Measurements from ENCODE around the gene SPATA25.
A peak's percentile ranks its signal among the peaks of the same experiment; 100 is the strongest.
"Not testable (repeated sequence)": the region's sequence is repeated elsewhere in the genome, so short reads cannot be mapped to it uniquely, and the experiment has no call there.

SPATA25 gene

DNA sequence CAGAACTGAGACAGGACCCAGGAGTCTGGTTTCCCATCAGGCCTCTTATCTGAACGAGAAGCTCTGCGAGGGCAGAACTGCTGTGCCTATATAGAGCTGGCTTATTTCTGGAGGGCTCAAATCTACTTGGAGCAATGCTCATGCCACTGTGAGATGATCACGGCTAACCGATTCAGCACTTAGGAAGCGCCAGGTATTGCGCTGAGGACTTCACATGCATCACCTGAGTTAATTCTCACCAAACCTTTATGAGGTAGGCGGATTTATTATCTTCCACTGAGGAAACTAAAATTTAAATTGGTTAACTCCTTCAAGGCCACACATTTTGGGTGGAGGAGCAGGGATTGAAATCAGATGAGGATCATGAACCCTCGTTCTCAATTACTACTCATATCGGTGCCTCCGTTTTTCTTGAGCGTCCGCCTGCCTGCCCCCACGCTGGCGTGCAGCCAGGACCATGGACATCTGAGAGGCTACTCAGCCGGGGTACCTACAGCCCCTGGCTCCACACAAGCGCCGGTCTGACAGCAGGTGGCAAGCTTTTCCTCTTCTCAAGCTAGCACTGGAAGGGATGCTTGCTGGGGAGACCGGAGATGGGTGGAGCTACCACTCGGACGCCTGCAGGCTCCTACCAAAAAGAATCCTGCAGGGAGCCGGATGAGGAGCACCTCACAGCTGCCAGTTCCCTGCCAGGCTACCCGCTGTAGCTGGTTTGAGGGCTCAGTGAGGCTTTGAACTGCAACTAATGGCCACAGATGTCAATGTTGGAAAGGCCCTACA, 46.0 kb upstream of the SPATA25 start:
- Histone ChIP-seq H3K36me3 (ENCODE audit: low read depth) (peaks cover 16% of the 10 kb centered on the region), H3K4me1 (ENCODE audit: insufficient read depth, poor library complexity, severe bottlenecking) (peaks cover 8% of the 10 kb centered on the region), H3K27ac (ENCODE audit: poor library complexity, severe bottlenecking) (peak overlapping the region; percentile 83), H3K9me3 (ENCODE audit: severe bottlenecking) (no peaks in the 10 kb centered on the region), H3K4me3 (ENCODE audit: severe bottlenecking) (peak overlapping the region; percentile 85), H3K27me3 (ENCODE audit: insufficient read depth, poor library complexity, severe bottlenecking) (no peaks in the 10 kb centered on the region)
- TF ChIP-seq, protein P1, sequence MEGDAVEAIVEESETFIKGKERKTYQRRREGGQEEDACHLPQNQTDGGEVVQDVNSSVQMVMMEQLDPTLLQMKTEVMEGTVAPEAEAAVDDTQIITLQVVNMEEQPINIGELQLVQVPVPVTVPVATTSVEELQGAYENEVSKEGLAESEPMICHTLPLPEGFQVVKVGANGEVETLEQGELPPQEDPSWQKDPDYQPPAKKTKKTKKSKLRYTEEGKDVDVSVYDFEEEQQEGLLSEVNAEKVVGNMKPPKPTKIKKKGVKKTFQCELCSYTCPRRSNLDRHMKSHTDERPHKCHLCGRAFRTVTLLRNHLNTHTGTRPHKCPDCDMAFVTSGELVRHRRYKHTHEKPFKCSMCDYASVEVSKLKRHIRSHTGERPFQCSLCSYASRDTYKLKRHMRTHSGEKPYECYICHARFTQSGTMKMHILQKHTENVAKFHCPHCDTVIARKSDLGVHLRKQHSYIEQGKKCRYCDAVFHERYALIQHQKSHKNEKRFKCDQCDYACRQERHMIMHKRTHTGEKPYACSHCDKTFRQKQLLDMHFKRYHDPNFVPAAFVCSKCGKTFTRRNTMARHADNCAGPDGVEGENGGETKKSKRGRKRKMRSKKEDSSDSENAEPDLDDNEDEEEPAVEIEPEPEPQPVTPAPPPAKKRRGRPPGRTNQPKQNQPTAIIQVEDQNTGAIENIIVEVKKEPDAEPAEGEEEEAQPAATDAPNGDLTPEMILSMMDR (IDR thresholded peaks at IDR 0.05; ENCODE audit: poor library complexity, severe bottlenecking) = peak; percentile 85
- peak; percentile 69 for ATAC-seq (ENCODE audit: low read depth)
- peak; percentile 97 for DNase-seq (ENCODE audit: low spot score)

DNA sequence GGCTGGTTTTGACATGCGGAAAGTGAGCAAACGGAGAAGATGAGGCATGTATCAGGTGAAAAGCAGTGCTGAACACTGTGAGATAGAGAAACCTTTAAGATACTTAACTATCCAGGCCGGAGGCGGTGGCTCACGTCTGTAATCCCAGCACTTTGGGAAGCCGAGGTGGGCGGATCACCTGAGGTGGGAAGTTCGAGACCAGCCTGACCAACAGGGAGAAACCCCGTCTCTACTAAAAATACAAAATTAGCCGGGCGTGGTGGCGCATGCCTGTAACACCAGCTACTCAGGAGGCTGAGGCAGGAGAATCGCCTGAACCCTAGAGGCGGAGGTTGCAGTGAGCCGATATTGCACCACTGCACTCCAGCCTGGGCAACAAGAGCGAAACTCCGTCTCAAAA, 44.3 kb upstream of the SPATA25 start:
- H3K27me3 ChIP-seq (ENCODE audit: insufficient read depth, poor library complexity, severe bottlenecking); H3K27ac ChIP-seq (ENCODE audit: poor library complexity, severe bottlenecking); H3K36me3 ChIP-seq (ENCODE audit: low read depth); H3K4me1 ChIP-seq (ENCODE audit: insufficient read depth, poor library complexity, severe bottlenecking); ATAC-seq (ENCODE audit: low read depth); H3K9me3 ChIP-seq (ENCODE audit: severe bottlenecking); H3K4me3 ChIP-seq (ENCODE audit: severe bottlenecking); DNase-seq (ENCODE audit: low spot score): not testable (repeated sequence)

DNA sequence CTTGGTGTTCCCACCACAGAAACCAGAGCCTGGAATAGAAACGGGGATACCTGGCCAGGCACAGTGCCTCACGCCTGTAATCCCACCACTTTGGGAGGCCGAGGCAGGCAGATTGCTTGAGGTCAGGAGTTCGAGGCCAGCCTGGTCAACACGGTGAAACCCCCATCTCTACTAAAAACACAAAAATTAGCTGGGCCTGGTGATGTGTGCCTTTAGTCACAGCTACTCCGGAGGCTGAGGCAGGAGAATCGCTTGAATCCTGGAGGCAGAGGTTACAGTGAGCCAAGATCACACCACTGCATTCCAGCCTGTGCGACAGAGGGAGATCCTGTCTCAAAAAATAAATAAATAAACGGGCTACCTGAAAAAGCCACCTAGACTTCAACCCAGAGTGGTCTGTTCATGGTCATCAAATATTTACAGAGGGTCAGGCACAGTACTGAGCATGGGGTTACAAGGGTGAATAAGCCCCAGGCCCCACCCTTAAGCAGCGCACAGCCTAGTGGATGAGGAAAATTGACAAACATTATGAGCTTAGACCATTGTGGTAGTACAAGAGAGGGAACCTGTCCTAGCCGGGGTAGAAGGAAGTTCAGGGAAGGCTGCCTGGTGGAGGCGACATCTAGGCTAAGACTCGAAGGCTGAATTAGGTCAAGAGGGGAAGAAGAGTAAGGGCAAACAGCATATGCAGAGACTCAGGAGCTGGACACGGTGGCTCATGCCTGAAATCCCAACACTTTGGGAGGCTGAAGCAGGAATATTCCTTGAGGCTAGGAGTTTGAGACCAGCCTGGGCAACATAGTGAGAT, 39.9 kb upstream of the SPATA25 start:
- DNase-seq (ENCODE audit: low spot score) (no peak), ATAC-seq (ENCODE audit: low read depth) (peak; percentile 15; the same call in 1 of the 3 replicates)
- Histone ChIP-seq H3K9me3 (ENCODE audit: severe bottlenecking) (no peaks in the 10 kb centered on the region), H3K4me3 (ENCODE audit: severe bottlenecking) (no peak overlapping the region), H3K36me3 (ENCODE audit: low read depth) (no peaks in the 10 kb centered on the region), H3K27me3 (ENCODE audit: insufficient read depth, poor library complexity, severe bottlenecking) (no peaks in the 10 kb centered on the region), H3K27ac (ENCODE audit: poor library complexity, severe bottlenecking) (no peak overlapping the region), H3K4me1 (ENCODE audit: insufficient read depth, poor library complexity, severe bottlenecking) (no peaks in the 10 kb centered on the region)
- TF ChIP-seq, protein P1 (IDR thresholded peaks at IDR 0.05; ENCODE audit: poor library complexity, severe bottlenecking) = no peak

DNA sequence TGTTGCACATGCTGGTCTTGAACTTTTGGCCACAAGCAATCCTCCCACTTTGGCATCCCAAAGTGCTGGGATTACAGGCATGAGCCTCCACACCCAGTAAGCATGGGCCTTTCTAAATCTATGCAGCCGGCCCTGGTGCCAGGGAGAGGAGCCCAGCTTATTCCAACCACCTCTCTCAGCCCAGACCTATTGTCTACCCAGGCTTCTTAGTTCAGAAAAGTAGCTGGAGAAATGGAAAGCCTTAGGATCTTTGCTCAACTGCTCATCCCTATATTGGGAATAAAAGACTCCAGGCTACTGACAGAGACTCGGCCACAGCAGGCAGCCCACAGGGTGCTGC, 39.3 kb upstream of the SPATA25 start:
- TF ChIP-seq, protein P1 (IDR thresholded peaks at IDR 0.05; ENCODE audit: poor library complexity, severe bottlenecking) = no peak
- Histone ChIP-seq H3K4me3 (ENCODE audit: severe bottlenecking) (no peak overlapping the region), H3K27ac (ENCODE audit: poor library complexity, severe bottlenecking) (no peak overlapping the region), H3K4me1 (ENCODE audit: insufficient read depth, poor library complexity, severe bottlenecking) (no peaks in the 10 kb centered on the region), H3K36me3 (ENCODE audit: low read depth) (no peaks in the 10 kb centered on the region), H3K9me3 (ENCODE audit: severe bottlenecking) (no peaks in the 10 kb centered on the region), H3K27me3 (ENCODE audit: insufficient read depth, poor library complexity, severe bottlenecking) (no peaks in the 10 kb centered on the region)
- peak; percentile 7; the same call in 2 of the 3 replicates for ATAC-seq (ENCODE audit: low read depth)
- DNase-seq (ENCODE audit: low spot score) = no peak

DNA sequence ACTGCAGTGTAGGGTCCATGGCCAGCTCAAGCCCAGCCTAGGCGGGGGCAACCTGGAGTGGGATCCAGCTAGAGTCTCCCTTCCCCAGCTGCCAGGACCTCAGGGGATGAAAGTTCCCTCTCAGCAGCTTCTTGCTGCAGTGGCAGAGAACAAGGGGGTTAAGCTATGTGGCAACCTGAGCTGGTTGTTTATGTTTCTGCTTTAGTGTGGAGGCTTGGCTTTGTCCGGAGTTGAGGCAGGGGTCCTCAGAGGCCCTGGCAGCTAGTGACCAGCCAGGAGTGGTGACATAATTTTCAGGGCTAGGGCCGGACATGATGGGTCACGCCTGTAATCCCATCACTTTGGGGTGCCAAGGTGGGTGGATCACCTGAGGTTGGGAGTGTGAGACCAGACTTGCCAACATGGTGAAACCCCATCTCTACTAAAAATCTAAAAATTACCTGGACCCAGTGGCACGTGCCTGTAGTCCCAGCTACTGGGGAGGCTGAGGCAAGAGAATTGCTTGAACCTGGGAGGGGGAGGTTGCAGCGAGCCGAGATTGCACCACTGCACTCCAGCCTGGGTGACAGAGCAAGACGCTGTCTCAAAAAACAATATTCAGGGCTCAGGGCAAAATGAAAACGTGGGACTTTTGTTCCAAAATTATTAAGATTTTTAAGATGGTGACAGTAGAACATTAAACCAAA, 38.5 kb upstream of the SPATA25 start:
- TF ChIP-seq, protein P1 (IDR thresholded peaks at IDR 0.05; ENCODE audit: poor library complexity, severe bottlenecking) = no peak
- no peak overlapping the region for H3K27ac ChIP-seq (ENCODE audit: poor library complexity, severe bottlenecking)
- no peaks in the 10 kb centered on the region for H3K27me3 ChIP-seq (ENCODE audit: insufficient read depth, poor library complexity, severe bottlenecking)
- H3K4me1 ChIP-seq (ENCODE audit: insufficient read depth, poor library complexity, severe bottlenecking) = no peaks in the 10 kb centered on the region
- no peak overlapping the region for H3K4me3 ChIP-seq (ENCODE audit: severe bottlenecking)
- ATAC-seq (ENCODE audit: low read depth) (no peak), DNase-seq (ENCODE audit: low spot score) (no peak)
- no peaks in the 10 kb centered on the region for H3K36me3 ChIP-seq (ENCODE audit: low read depth)
- H3K9me3 ChIP-seq (ENCODE audit: severe bottlenecking) = no peaks in the 10 kb centered on the region
